ENCODE measurements around the gene NUP133.

Gene NUP133

GRCh38 chr1:229507951-229508822, at the start of gene NUP133:
Gene NUP133, minus strand, starts transcription at chr1:229508341. Its CDS starts 92 bp downstream, at chr1:229508249.
- TF ChIP-seq ZFX (IDR thresholded peaks at IDR 0.05), result peak; percentile 84
- TF ChIP-seq, protein P1, sequence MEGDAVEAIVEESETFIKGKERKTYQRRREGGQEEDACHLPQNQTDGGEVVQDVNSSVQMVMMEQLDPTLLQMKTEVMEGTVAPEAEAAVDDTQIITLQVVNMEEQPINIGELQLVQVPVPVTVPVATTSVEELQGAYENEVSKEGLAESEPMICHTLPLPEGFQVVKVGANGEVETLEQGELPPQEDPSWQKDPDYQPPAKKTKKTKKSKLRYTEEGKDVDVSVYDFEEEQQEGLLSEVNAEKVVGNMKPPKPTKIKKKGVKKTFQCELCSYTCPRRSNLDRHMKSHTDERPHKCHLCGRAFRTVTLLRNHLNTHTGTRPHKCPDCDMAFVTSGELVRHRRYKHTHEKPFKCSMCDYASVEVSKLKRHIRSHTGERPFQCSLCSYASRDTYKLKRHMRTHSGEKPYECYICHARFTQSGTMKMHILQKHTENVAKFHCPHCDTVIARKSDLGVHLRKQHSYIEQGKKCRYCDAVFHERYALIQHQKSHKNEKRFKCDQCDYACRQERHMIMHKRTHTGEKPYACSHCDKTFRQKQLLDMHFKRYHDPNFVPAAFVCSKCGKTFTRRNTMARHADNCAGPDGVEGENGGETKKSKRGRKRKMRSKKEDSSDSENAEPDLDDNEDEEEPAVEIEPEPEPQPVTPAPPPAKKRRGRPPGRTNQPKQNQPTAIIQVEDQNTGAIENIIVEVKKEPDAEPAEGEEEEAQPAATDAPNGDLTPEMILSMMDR (conservative IDR thresholded peaks at IDR 0.05), result no peak
- peak within 1 kb of the TSS; percentile 82 for H3K27ac ChIP-seq

GRCh38 chr1:229557200-229557850, 49.2 kb upstream of the NUP133 start:
- TF ChIP-seq, protein P1 (conservative IDR thresholded peaks at IDR 0.05), result no peak
- TF ChIP-seq ZFX (IDR thresholded peaks at IDR 0.05), result no peak
- peak overlapping the region; percentile 78 for H3K27ac ChIP-seq

DNA sequence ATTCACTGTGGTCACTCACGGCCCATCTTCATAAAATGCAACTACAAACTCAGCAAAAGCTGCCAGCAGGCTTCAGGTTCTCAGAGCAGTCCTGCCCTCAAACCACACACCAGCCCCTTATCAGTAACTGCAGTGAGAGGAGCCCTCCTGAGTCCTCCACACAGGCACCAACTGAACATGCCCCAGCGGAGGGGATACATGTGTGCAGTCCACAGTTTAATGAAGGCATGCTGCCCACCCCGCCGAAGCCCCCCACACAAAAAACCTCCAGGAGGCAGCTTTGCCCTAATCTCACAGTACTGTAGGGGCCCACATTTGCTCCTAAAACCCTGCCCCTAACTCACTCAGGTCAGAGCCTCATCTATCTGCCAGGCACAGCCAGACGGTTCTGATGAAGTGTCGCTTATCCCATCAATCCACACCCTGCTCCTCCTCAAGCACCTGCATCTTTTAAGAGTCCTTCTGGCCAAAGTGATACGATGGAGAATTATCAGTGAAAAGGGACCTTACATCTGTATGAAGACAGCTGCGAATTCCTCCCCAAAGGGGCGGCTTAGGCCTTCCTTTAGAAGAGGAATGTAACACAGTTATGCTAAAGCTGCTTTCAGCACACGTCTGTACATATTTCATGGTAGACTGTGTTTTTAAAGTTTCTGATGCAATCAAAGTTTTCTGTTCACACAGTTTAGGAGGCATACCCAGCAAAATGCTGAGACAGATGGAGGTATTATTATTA, 46.9 kb upstream of the NUP133 start:
- no peak overlapping the region for H3K27ac ChIP-seq

GRCh38 chr1:229553621-229554130, 45.5 kb upstream of the NUP133 start:
- H3K27ac ChIP-seq, result no peak overlapping the region
- TF ChIP-seq ZFX (IDR thresholded peaks at IDR 0.05), result no peak
- TF ChIP-seq, protein P1 (conservative IDR thresholded peaks at IDR 0.05), result no peak

More for the DNA sequence above, 46.9 kb upstream of the NUP133 start:
- TF ChIP-seq ZFX (IDR thresholded peaks at IDR 0.05), result no peak

DNA sequence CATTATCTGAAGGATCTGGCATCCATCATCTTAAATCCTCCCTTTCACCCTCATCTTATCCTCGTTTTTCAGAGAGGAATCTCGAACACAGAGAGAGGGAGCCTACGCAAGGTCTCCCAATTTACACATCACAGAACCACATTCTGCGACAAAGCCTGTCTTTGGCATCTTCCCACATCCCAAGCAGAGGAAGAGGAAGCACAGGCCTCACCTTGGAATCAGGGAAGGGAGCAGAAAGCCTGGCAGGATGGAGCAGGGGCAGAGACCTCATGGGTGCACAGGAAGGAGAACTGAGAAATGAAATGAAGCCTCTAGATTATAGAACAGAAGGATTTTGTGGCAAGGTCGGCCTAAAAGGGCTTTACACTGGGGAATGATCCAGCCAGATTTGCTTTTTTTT, 44.6 kb upstream of the NUP133 start:
- TF ChIP-seq, protein P1 (conservative IDR thresholded peaks at IDR 0.05), result no peak
- no peak for TF ChIP-seq ZFX (IDR thresholded peaks at IDR 0.05)
- H3K27ac ChIP-seq, result no peak overlapping the region

DNA sequence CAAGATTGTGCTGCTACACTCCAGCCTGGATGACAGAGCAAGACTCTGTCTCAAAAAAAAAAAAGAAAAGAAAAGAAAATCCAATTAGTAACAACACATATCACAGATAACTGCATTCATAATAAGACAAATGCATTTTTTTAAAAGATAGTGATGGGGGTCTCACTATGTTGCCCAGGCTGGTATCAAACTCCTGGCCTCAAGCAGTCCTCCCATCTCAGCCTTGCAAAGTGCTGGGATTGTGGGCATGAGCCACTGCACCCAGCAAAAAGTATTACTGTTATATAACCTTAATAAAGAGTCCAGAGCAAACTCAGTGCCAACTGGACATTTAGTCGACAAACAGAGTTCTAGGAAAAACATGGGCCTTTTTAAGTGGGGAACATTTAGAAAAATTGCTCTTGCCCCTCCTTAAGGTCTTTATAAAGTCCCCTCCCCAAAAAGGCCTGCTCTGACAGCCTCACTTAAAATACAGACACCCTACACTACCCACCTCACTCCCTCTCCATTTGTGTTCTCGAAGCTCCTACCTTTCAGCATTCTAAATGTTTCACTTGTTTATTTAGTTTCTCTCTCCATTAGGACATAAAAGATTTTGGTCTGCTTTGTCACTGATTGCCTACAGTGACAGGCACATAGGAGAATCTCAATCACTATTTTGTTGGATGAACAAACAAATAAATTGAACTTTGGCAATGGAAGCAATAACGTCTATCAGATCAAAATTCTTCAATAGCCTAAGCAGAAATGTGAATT, 42.8 kb upstream of the NUP133 start:
- TF ChIP-seq, protein P1 (conservative IDR thresholded peaks at IDR 0.05), result no peak
- TF ChIP-seq ZFX (IDR thresholded peaks at IDR 0.05), result no peak
- no peak overlapping the region for H3K27ac ChIP-seq

GRCh38 chr1:229547542-229547941, 39.4 kb upstream of the NUP133 start:
- no peak overlapping the region for H3K27ac ChIP-seq
- no peak for TF ChIP-seq ZFX (IDR thresholded peaks at IDR 0.05)
- TF ChIP-seq, protein P1 (conservative IDR thresholded peaks at IDR 0.05), result no peak
